Measurements from ENCODE around the gene SERINC2.
"Not testable (repeated sequence)": the region's sequence is repeated elsewhere in the genome, so short reads cannot be mapped to it uniquely, and the experiment has no call there.

Gene SERINC2

GRCh38 chr1:31467005-31467674 lies 54.1 kb downstream of the SERINC2 start:
- Histone ChIP-seq H2BK120ac (ENCODE audit: low read depth, low read length) (no peak overlapping the region), H3K4me3 (ENCODE audit: low read length in 2 of 2) (no peak overlapping the region), H3K36me3 (replicated peaks in 1 of 2; ENCODE audit: control insufficient read depth in 2 of 2, insufficient read depth in 2 of 2, low read length in 2 of 2) (no peaks in the 10 kb centered on the region), H2AFZ (ENCODE audit: low read length) (no peak overlapping the region), H4K8ac (ENCODE audit: low read depth, low read length) (no peak overlapping the region), H3K9ac (ENCODE audit: low read depth, low read length, poor library complexity) (no peak overlapping the region), H2BK15ac (ENCODE audit: low read length) (no peak overlapping the region), H3K14ac (ENCODE audit: low read length) (no peak overlapping the region), H3K9me3 (replicated peaks in 1 of 2; ENCODE audit: control insufficient read depth in 2 of 2, insufficient read depth in 1 of 2, low read depth in 1 of 2, low read length in 2 of 2) (peaks cover 2 to 9% of the 10 kb centered on the region in 2 donors), H3K79me1 (ENCODE audit: low read depth, low read length) (no peaks in the 10 kb centered on the region), H3K18ac (ENCODE audit: low read length) (no peak overlapping the region), H2AK5ac (ENCODE audit: low read depth, low read length) (no peak overlapping the region), H3K4ac (ENCODE audit: low read length) (no peak overlapping the region), H3K23ac (ENCODE audit: low read depth, low read length, poor library complexity) (no peak overlapping the region), H2BK12ac (ENCODE audit: low read length) (no peak overlapping the region), H3K4me2 (ENCODE audit: insufficient read depth, low read length, poor library complexity, severe bottlenecking) (no peak overlapping the region), H3K27ac (replicated peaks; ENCODE audit: low read length) (no peak overlapping the region), H4K91ac (ENCODE audit: low read depth, low read length, poor library complexity) (no peak overlapping the region), H3K4me1 (ENCODE audit: control insufficient read depth in 2 of 2, insufficient read depth in 1 of 2, low read depth in 1 of 2, low read length in 2 of 2) (no peaks in the 10 kb centered on the region), H2BK5ac (ENCODE audit: low read length) (no peak overlapping the region), H3K27me3 (ENCODE audit: control insufficient read depth in 3 of 3, insufficient read depth in 3 of 3, low read depth in 1 of 3, low read length in 3 of 3) (peaks cover 0 to 6% (median 0%) of the 10 kb centered on the region in 3 experiments)
- WGBS, 2 donors (ENCODE audit: extremely low coverage in 2 of 2, insufficient read length in 2 of 2, insufficient replicate concordance in 1 of 2): no CpG with 5 or more reads among the region's 4 CpGs
- no peak for DNase-seq (ENCODE audit: low spot score)

- no peak overlapping the region for H3K4me2 ChIP-seq (ENCODE audit: insufficient read depth, low read length, poor library complexity, severe bottlenecking)
- no peak overlapping the region for H3K9ac ChIP-seq (ENCODE audit: low read depth, low read length, poor library complexity)
- no peak overlapping the region for H4K8ac ChIP-seq (ENCODE audit: low read depth, low read length)
- H3K14ac ChIP-seq (ENCODE audit: low read length): no peak overlapping the region
- no peaks in the 10 kb centered on the region for H3K36me3 ChIP-seq (replicated peaks in 1 of 2; ENCODE audit: control insufficient read depth in 2 of 2, insufficient read depth in 2 of 2, low read length in 2 of 2)
- no peak overlapping the region for H2BK5ac ChIP-seq (ENCODE audit: low read length)
- WGBS, 2 donors (ENCODE audit: extremely low coverage in 2 of 2, insufficient read length in 2 of 2, insufficient replicate concordance in 1 of 2): no CpG with 5 or more reads among the region's 11 CpGs
- H3K23ac ChIP-seq (ENCODE audit: low read depth, low read length, poor library complexity): no peak overlapping the region
- no peaks in the 10 kb centered on the region for H3K79me1 ChIP-seq (ENCODE audit: low read depth, low read length)
- peaks cover 0 to 4% (median 0%) of the 10 kb centered on the region in 3 experiments for H3K27me3 ChIP-seq (ENCODE audit: control insufficient read depth in 3 of 3, insufficient read depth in 3 of 3, low read depth in 1 of 3, low read length in 3 of 3)
- H3K4me1 ChIP-seq (ENCODE audit: control insufficient read depth in 2 of 2, insufficient read depth in 1 of 2, low read depth in 1 of 2, low read length in 2 of 2): no peaks in the 10 kb centered on the region
- H3K9me3 ChIP-seq (replicated peaks in 1 of 2; ENCODE audit: control insufficient read depth in 2 of 2, insufficient read depth in 1 of 2, low read depth in 1 of 2, low read length in 2 of 2): peaks cover 2 to 9% of the 10 kb centered on the region in 2 donors
- no peak overlapping the region for H2BK12ac ChIP-seq (ENCODE audit: low read length)
- no peak overlapping the region for H3K27ac ChIP-seq (replicated peaks; ENCODE audit: low read length)
- H3K18ac ChIP-seq (ENCODE audit: low read length): peak overlapping the region; percentile 4
- H3K4me3 ChIP-seq (ENCODE audit: low read length in 2 of 2): no peak overlapping the region
- H2AK5ac ChIP-seq (ENCODE audit: low read depth, low read length): no peak overlapping the region
- H3K4ac ChIP-seq (ENCODE audit: low read length): peak overlapping the region; percentile 53
- no peak overlapping the region for H2AFZ ChIP-seq (ENCODE audit: low read length)
- H4K91ac ChIP-seq (ENCODE audit: low read depth, low read length, poor library complexity): no peak overlapping the region
- H2BK120ac ChIP-seq (ENCODE audit: low read depth, low read length): no peak overlapping the region
- DNase-seq (ENCODE audit: low spot score): no peak
- no peak overlapping the region for H2BK15ac ChIP-seq (ENCODE audit: low read length)
These were observed 57.8 kb downstream of the SERINC2 start for GRCh38 chr1:31470794-31471315.

- H4K8ac ChIP-seq (ENCODE audit: low read depth, low read length); H3K4me2 ChIP-seq (ENCODE audit: insufficient read depth, low read length, poor library complexity, severe bottlenecking); H2AK5ac ChIP-seq (ENCODE audit: low read depth, low read length); H4K91ac ChIP-seq (ENCODE audit: low read depth, low read length, poor library complexity); H3K18ac ChIP-seq (ENCODE audit: low read length); H3K27ac ChIP-seq (replicated peaks; ENCODE audit: low read length); H2BK120ac ChIP-seq (ENCODE audit: low read depth, low read length); H3K79me1 ChIP-seq (ENCODE audit: low read depth, low read length); H3K9ac ChIP-seq (ENCODE audit: low read depth, low read length, poor library complexity); H2BK15ac ChIP-seq (ENCODE audit: low read length); DNase-seq (ENCODE audit: low spot score); H3K23ac ChIP-seq (ENCODE audit: low read depth, low read length, poor library complexity); H3K4ac ChIP-seq (ENCODE audit: low read length); H3K9me3 ChIP-seq (replicated peaks in 1 of 2; ENCODE audit: control insufficient read depth in 2 of 2, insufficient read depth in 1 of 2, low read depth in 1 of 2, low read length in 2 of 2); H2AFZ ChIP-seq (ENCODE audit: low read length); H3K4me3 ChIP-seq (ENCODE audit: low read length in 2 of 2); H3K36me3 ChIP-seq (replicated peaks in 1 of 2; ENCODE audit: control insufficient read depth in 2 of 2, insufficient read depth in 2 of 2, low read length in 2 of 2); H2BK5ac ChIP-seq (ENCODE audit: low read length); H3K27me3 ChIP-seq (ENCODE audit: control insufficient read depth in 3 of 3, insufficient read depth in 3 of 3, low read depth in 1 of 3, low read length in 3 of 3); H2BK12ac ChIP-seq (ENCODE audit: low read length); H3K14ac ChIP-seq (ENCODE audit: low read length); H3K4me1 ChIP-seq (ENCODE audit: control insufficient read depth in 2 of 2, insufficient read depth in 1 of 2, low read depth in 1 of 2, low read length in 2 of 2): not testable (repeated sequence)
- WGBS, 2 donors (ENCODE audit: extremely low coverage in 2 of 2, insufficient read length in 2 of 2, insufficient replicate concordance in 1 of 2): no CpG with 5 or more reads among the region's 8 CpGs
These were observed 58.7 kb downstream of the SERINC2 start for GRCh38 chr1:31471452-31472313.

GRCh38 chr1:31472314-31472651 lies 59.3 kb downstream of the SERINC2 start:
- not testable (repeated sequence) for H3K9me3 ChIP-seq (replicated peaks in 1 of 2; ENCODE audit: control insufficient read depth in 2 of 2, insufficient read depth in 1 of 2, low read depth in 1 of 2, low read length in 2 of 2); H3K79me1 ChIP-seq (ENCODE audit: low read depth, low read length); H3K23ac ChIP-seq (ENCODE audit: low read depth, low read length, poor library complexity); H2BK15ac ChIP-seq (ENCODE audit: low read length); H4K91ac ChIP-seq (ENCODE audit: low read depth, low read length, poor library complexity); H3K27me3 ChIP-seq (ENCODE audit: control insufficient read depth in 3 of 3, insufficient read depth in 3 of 3, low read depth in 1 of 3, low read length in 3 of 3); H3K9ac ChIP-seq (ENCODE audit: low read depth, low read length, poor library complexity); H2BK120ac ChIP-seq (ENCODE audit: low read depth, low read length); DNase-seq (ENCODE audit: low spot score); H3K4me2 ChIP-seq (ENCODE audit: insufficient read depth, low read length, poor library complexity, severe bottlenecking); H3K36me3 ChIP-seq (replicated peaks in 1 of 2; ENCODE audit: control insufficient read depth in 2 of 2, insufficient read depth in 2 of 2, low read length in 2 of 2); H4K8ac ChIP-seq (ENCODE audit: low read depth, low read length); H2BK12ac ChIP-seq (ENCODE audit: low read length); H2BK5ac ChIP-seq (ENCODE audit: low read length); H3K4me3 ChIP-seq (ENCODE audit: low read length in 2 of 2); H2AK5ac ChIP-seq (ENCODE audit: low read depth, low read length); H2AFZ ChIP-seq (ENCODE audit: low read length); H3K18ac ChIP-seq (ENCODE audit: low read length); H3K27ac ChIP-seq (replicated peaks; ENCODE audit: low read length); H3K4ac ChIP-seq (ENCODE audit: low read length); H3K4me1 ChIP-seq (ENCODE audit: control insufficient read depth in 2 of 2, insufficient read depth in 1 of 2, low read depth in 1 of 2, low read length in 2 of 2); H3K14ac ChIP-seq (ENCODE audit: low read length)
- WGBS, 2 donors (ENCODE audit: extremely low coverage in 2 of 2, insufficient read length in 2 of 2, insufficient replicate concordance in 1 of 2): no CpG with 5 or more reads among the region's 4 CpGs
